ENCODE data around the gene RIPK1. TPM values are rescaled to one million over a fixed set of nuclear protein-coding genes. Genes with fewer than 3 reads are reported as not detected.

Gene RIPK1
- total and polyA plus RNA-seq, 10 of the 15 experiments (the other 5 are each of a cell fraction or from before 2014, with no cell fraction given), result 1.6 to 11.2 (median 6.3) TPM

DNA sequence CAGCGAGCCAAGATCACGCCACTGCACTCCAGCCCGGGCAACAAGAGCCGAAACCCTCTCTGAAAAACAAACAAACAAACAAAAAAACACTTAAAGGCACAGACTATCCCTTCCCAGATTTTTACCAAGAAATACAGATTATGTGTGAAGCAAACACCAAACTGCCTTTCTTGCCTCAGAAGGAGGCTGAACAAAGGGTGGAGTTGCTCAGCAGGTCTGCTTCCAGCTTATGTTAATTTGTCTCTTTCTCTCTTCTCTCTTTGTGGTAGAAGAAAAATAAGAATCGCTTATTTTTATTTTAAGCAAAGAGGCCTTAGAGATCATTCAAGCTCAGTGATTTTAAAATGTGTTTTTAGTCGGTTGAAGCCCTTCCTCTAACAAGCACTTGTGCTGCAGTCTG lies 74.9 kb downstream of the RIPK1 start:
- no peak for ATAC-seq
- ChIA-PET SMC1A (ENCODE audit: uncharacterized antibody, unreplicated experiment) (no interaction called here), CTCF (no interaction called here), POLR2A (no interaction called here), RAD21 (ENCODE audit: unreplicated experiment) (no interaction called here)
- in situ Hi-C loops (cut with MboI), result no loop called here
- Histone ChIP-seq H3K79me2 (ENCODE audit: control insufficient read depth, insufficient read depth, low read length) (no peaks in the 10 kb centered on the region), H3K4me2 (ENCODE audit: control insufficient read depth, insufficient read depth) (no peak overlapping the region), H3K27ac (ENCODE audit: control insufficient read depth, insufficient read depth) (no peak overlapping the region), H3K4me3 (no peak overlapping the region), H3K9ac (ENCODE audit: control insufficient read depth, insufficient read depth, low read length) (no peak overlapping the region), H3K27me3 (replicated peaks in 1 of 2; ENCODE audit: control insufficient read depth in 2 of 2, insufficient read depth in 2 of 2, low read length in 1 of 2) (no peaks in the 10 kb centered on the region), H3K36me3 (ENCODE audit: control insufficient read depth in 2 of 2, insufficient read depth in 2 of 2, low read length in 1 of 2) (no peaks in the 10 kb centered on the region), H4K20me1 (ENCODE audit: control insufficient read depth, insufficient read depth) (no peaks in the 10 kb centered on the region), H2AFZ (ENCODE audit: control insufficient read depth, low read depth, low read length) (no peak overlapping the region), H3K4me1 (ENCODE audit: control insufficient read depth, insufficient read depth, low read length) (peaks cover 7% of the 10 kb centered on the region), H3K9me3 (replicated peaks; ENCODE audit: control insufficient read depth, insufficient read depth, low read length) (no peaks in the 10 kb centered on the region)
- FAIRE-seq, result no peak
- TF ChIP-seq SREBF2 (IDR thresholded peaks at IDR 0.05; ENCODE audit: low read length), result no peak
- no peak for TF ChIP-seq STAT1 (conservative IDR thresholded peaks at IDR 0.05)
- no peak for TF ChIP-seq BMI1 (IDR thresholded peaks at IDR 0.05; ENCODE audit: borderline replicate concordance)
- no peak for TF ChIP-seq CBX3 (IDR thresholded peaks at IDR 0.05; ENCODE audit: borderline replicate concordance, low read depth)
- TF ChIP-seq RELA (IDR thresholded peaks at IDR 0.05; ENCODE audit: borderline replicate concordance, partially characterized antibody), result no peak
- no peak for TF ChIP-seq MAX (IDR thresholded peaks at IDR 0.05; ENCODE audit: low read depth, low read length)
- no peak for TF ChIP-seq NR2F1 (conservative IDR thresholded peaks at IDR 0.05)
- TF ChIP-seq FOS (IDR thresholded peaks at IDR 0.05; ENCODE audit: borderline replicate concordance, extremely low read depth, insufficient read length), result no peak
- no peak for TF ChIP-seq NFYB (IDR thresholded peaks at IDR 0.05; ENCODE audit: insufficient read depth, low read depth, low read length)
- TF ChIP-seq PBX3 (IDR thresholded peaks at IDR 0.05; ENCODE audit: insufficient replicate concordance, low read depth, low read length), result no peak
- no peak for TF ChIP-seq HDAC2 (IDR thresholded peaks at IDR 0.05)
- TF ChIP-seq ZSCAN29 (IDR thresholded peaks at IDR 0.05), result no peak
- TF ChIP-seq POLR2AphosphoS5 (IDR thresholded peaks at IDR 0.05; ENCODE audit: low read length), result no peak
- TF ChIP-seq, protein P1, sequence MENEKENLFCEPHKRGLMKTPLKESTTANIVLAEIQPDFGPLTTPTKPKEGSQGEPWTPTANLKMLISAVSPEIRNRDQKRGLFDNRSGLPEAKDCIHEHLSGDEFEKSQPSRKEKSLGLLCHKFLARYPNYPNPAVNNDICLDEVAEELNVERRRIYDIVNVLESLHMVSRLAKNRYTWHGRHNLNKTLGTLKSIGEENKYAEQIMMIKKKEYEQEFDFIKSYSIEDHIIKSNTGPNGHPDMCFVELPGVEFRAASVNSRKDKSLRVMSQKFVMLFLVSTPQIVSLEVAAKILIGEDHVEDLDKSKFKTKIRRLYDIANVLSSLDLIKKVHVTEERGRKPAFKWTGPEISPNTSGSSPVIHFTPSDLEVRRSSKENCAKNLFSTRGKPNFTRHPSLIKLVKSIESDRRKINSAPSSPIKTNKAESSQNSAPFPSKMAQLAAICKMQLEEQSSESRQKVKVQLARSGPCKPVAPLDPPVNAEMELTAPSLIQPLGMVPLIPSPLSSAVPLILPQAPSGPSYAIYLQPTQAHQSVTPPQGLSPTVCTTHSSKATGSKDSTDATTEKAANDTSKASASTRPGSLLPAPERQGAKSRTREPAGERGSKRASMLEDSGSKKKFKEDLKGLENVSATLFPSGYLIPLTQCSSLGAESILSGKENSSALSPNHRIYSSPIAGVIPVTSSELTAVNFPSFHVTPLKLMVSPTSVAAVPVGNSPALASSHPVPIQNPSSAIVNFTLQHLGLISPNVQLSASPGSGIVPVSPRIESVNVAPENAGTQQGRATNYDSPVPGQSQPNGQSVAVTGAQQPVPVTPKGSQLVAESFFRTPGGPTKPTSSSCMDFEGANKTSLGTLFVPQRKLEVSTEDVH (IDR thresholded peaks at IDR 0.05; ENCODE audit: low read depth, partially characterized antibody), result no peak
- intact Hi-C loops (cut with micrococcal nuclease; ENCODE audit: unreplicated experiment), result no loop called here
- DNase-seq (ENCODE audit: low read depth, low spot score), result no peak
- BruUV-seq (replicated peaks), result no TSS peak
- WGBS (ENCODE audit: insufficient coverage, insufficient replicate concordance, low lambda C conversion rate, missing lambda C conversion rate), result 92% methylated on average over 6 of the region's 6 CpGs

Data from GM12878 (cell line).